GM23248 (cell line): ENCODE data around the gene FOXP2.

Source experiments
- EZH2 ChIP-seq: fragments of 200-600 bp; sonication (generic); IDR thresholded peaks from 2 replicates; pipeline ENCODE4 v1.6.1; 2018; ENCODE audit warnings: antibody characterized with exemption, mild to moderate bottlenecking; ENCODE audit not compliant: insufficient read depth, poor library complexity, severe bottlenecking
- EZH2phosphoT487 ChIP-seq: fragments of 200-600 bp; sonication (generic); IDR thresholded peaks from 2 replicates; pipeline ENCODE4 v1.6.1; 2018; ENCODE audit warnings: antibody characterized with exemption, moderate library complexity, mild to moderate bottlenecking, low read depth; ENCODE audit not compliant: insufficient read depth

GRCh38 chr7:114369294-114369693 lies 45.3 kb upstream of the FOXP2 start:
- TF ChIP-seq EZH2phosphoT487: no peak
- no peak for TF ChIP-seq EZH2
